GM10266 (cell line): ENCODE results near the gene GC.

ENCODE experiments used
- DNase-seq: peaks from one replicate; pipeline ENCODE4 v3.0.0; 2012; ENCODE audit errors: extremely low spot score
- TF ChIP-seq, protein P1 (sequence below): IDR thresholded peaks from 2 replicates; pipeline ENCODE4 v1.5.1; 2012; ENCODE audit warnings: mild to moderate bottlenecking, low read depth; ENCODE audit not compliant: control insufficient read depth, insufficient read depth; ENCODE audit errors: missing control alignments

The GC gene

GRCh38 chr4:71732066-71732465 is 51.8 kb downstream of the GC start:
- TF ChIP-seq, protein P1, sequence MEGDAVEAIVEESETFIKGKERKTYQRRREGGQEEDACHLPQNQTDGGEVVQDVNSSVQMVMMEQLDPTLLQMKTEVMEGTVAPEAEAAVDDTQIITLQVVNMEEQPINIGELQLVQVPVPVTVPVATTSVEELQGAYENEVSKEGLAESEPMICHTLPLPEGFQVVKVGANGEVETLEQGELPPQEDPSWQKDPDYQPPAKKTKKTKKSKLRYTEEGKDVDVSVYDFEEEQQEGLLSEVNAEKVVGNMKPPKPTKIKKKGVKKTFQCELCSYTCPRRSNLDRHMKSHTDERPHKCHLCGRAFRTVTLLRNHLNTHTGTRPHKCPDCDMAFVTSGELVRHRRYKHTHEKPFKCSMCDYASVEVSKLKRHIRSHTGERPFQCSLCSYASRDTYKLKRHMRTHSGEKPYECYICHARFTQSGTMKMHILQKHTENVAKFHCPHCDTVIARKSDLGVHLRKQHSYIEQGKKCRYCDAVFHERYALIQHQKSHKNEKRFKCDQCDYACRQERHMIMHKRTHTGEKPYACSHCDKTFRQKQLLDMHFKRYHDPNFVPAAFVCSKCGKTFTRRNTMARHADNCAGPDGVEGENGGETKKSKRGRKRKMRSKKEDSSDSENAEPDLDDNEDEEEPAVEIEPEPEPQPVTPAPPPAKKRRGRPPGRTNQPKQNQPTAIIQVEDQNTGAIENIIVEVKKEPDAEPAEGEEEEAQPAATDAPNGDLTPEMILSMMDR = no peak
- no peak for DNase-seq

- TF ChIP-seq, protein P1 = no peak
- no peak for DNase-seq
Measured at GRCh38 chr4:71729856-71730255, 54.0 kb downstream of the GC start.

DNA sequence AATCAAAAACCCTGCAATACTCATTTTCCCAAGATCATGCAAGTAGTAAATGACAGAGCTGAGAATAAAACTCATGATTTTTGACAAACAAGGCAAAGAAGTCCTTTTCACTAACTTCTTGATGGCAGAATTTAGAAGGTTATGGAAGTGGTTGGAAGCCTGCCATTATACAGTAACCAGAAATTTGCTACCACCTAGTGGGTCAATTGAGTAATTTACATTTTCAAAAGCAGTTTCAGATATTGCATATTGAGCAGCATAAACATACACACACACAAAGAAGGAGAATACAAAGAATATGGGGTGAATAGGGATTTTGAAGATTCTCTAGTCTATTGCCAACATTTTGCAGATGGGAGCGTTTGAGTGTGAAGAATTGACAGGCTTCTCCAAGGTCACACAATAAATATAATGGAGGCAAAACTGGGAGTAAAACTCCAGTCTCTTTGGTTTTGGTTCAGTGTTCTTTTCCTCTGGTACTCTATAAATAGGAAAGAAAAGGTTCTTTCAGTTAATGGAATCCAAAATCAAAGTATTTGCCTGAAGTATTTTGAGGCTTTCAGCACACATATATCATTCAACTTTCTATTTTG is 70.2 kb downstream of the GC start:
- DNase-seq = peak; percentile 7
- TF ChIP-seq, protein P1 = peak; percentile 49

DNA sequence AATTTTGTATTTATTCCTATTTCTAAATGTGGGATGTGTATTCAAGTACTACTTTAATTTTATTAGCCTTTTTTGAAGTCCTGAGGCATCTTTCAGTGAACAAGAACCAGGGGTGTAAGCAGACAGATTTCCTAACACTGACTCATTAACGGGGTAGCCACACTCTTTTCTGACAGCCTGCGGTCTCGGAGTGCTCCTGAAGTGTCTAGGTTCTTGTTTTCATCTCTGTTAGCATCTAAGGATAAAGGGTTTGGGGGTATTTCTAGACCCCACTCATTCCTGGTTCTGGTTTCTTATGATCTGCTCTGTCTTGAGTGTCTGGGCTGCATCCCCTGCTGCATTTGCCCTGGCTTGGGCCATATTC is 71.9 kb downstream of the GC start:
- DNase-seq = no peak
- TF ChIP-seq, protein P1 = no peak

DNA sequence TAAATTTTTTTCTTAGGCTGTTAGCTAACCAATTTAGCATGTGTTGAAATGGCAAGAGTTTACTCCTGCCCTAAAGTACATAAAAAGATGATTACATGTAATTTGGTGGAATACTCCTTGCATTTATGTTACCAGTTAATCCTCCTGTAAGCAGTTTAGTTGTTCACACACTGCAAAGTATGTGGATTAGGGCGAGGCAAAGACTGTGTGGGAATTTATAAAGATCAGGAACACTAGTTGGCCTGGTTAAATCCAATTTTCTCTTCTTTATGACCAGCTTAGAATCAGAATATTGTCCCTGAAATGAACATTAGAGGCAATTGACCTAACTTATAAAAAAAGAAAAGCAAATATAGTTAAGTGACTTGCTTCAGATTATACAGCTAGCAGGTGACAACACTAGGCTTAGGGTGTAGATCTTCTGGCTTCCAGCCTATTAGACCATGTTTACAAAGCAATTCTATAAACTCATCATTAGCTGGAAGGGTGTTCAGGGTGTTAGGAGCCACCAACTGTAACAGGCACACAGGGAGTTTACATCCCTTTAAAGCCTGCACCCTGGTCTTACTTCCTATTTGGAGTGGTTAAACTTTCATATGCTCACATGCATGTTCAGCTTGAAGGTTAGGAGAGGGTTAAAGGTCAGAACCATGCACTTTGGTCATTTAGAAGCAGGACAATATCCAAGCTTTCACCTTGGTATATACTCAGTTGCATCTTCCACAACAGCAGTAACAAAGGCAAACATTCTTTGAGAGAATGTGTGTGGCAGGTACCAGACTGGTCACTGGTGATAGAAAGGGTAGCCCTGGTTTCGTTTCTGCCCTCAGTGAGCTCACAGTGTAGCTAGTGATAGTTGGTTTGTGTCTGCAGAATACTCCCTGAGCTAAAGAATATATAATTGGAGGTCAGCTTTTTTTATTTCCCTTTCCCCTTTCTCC is 72.6 kb downstream of the GC start:
- no peak for DNase-seq
- TF ChIP-seq, protein P1 = no peak

DNA sequence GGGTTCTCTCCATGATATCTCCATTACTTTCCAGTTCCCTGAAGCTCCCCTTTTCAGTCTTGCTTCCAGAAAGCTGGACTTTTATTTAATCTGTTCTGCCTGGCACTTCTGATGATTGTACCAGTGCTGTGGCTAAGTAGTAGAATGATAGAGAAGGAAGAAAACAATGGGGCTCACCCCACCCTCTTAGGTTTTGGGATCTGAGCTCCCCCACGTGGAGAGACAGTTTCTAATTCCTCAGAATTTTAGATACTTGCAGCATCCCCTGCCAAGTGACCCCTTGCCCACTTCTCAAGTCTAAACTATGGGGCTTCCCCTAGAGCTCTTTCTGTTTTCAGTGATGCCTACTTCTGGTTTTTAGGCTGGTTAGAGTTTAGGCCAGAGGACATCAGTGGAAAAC is 73.9 kb downstream of the GC start:
- TF ChIP-seq, protein P1 = no peak
- no peak for DNase-seq

GRCh38 chr4:71698141-71698540 is 85.7 kb downstream of the GC start:
- TF ChIP-seq, protein P1 = no peak
- DNase-seq = no peak
